HG02943 (cell line): ENCODE measurements around the gene DNAJC6.
"Not testable (repeated sequence)": the region's sequence is repeated elsewhere in the genome, so short reads cannot be mapped to it uniquely, and the experiment has no call there.

ENCODE experiments used
- ATAC-seq: cut with Tn5 transposase; IDR thresholded peaks from one replicate; pipeline ENCODE4 v1.9.1; 2021; ENCODE audit warnings: mild to moderate bottlenecking, low read depth, moderate library complexity; ENCODE audit not compliant: unreplicated experiment

The DNAJC6 gene

GRCh38 chr1:65423884-65424572, 114.7 kb downstream of the DNAJC6 start:
- ATAC-seq: no peak

GRCh38 chr1:65424573-65424889, 115.2 kb downstream of the DNAJC6 start:
- no peak for ATAC-seq

GRCh38 chr1:65425006-65425405, 115.7 kb downstream of the DNAJC6 start:
- ATAC-seq: no peak

GRCh38 chr1:65425697-65426096, 116.4 kb downstream of the DNAJC6 start:
- ATAC-seq: no peak

- ATAC-seq: no peak
Measured at GRCh38 chr1:65429078-65429477, 119.7 kb downstream of the DNAJC6 start.

GRCh38 chr1:65429806-65430205, 120.5 kb downstream of the DNAJC6 start:
- no peak for ATAC-seq

GRCh38 chr1:65431111-65431705, 121.9 kb downstream of the DNAJC6 start:
- no peak for ATAC-seq

GRCh38 chr1:65432918-65433317, 123.6 kb downstream of the DNAJC6 start:
- ATAC-seq: no peak

- no peak for ATAC-seq
Measured at GRCh38 chr1:65434255-65434654, 124.9 kb downstream of the DNAJC6 start.

- no peak for ATAC-seq
Measured at GRCh38 chr1:65434760-65435159, 125.4 kb downstream of the DNAJC6 start.

GRCh38 chr1:65435987-65436386, 126.6 kb downstream of the DNAJC6 start:
- ATAC-seq: no peak

GRCh38 chr1:65437616-65438015, 128.3 kb downstream of the DNAJC6 start:
- no peak for ATAC-seq

- no peak for ATAC-seq
Measured at GRCh38 chr1:65440322-65440900, 131.1 kb downstream of the DNAJC6 start.

- no peak for ATAC-seq
Measured at GRCh38 chr1:65440915-65441314, 131.6 kb downstream of the DNAJC6 start.

- ATAC-seq: no peak
Measured at GRCh38 chr1:65441464-65441863, 132.1 kb downstream of the DNAJC6 start.

- no peak for ATAC-seq
Measured at GRCh38 chr1:65442442-65442841, 133.1 kb downstream of the DNAJC6 start.

GRCh38 chr1:65443647-65444046, 134.3 kb downstream of the DNAJC6 start:
- no peak for ATAC-seq

- ATAC-seq: no peak
Measured at GRCh38 chr1:65444128-65444640, 134.8 kb downstream of the DNAJC6 start.

GRCh38 chr1:65445837-65446236, 136.5 kb downstream of the DNAJC6 start:
- no peak for ATAC-seq

- no peak for ATAC-seq
Measured at GRCh38 chr1:65449214-65449823, 140.0 kb downstream of the DNAJC6 start.

GRCh38 chr1:65455678-65456077, 146.3 kb downstream of the DNAJC6 start:
- ATAC-seq: not testable (repeated sequence)

GRCh38 chr1:65456481-65456880, 147.1 kb downstream of the DNAJC6 start:
- no peak for ATAC-seq
